ENCODE data around the gene SLC30A2. TPM values are rescaled to one million over a fixed set of nuclear protein-coding genes. Genes with fewer than 3 reads are reported as not detected.

The SLC30A2 gene
- total and polyA plus RNA-seq, 9 of the 15 experiments (the other 6 are each of a cell fraction or from before 2014, with no cell fraction given): 0.01 to 0.18 (median 0.06) TPM; not detected in 3

DNA sequence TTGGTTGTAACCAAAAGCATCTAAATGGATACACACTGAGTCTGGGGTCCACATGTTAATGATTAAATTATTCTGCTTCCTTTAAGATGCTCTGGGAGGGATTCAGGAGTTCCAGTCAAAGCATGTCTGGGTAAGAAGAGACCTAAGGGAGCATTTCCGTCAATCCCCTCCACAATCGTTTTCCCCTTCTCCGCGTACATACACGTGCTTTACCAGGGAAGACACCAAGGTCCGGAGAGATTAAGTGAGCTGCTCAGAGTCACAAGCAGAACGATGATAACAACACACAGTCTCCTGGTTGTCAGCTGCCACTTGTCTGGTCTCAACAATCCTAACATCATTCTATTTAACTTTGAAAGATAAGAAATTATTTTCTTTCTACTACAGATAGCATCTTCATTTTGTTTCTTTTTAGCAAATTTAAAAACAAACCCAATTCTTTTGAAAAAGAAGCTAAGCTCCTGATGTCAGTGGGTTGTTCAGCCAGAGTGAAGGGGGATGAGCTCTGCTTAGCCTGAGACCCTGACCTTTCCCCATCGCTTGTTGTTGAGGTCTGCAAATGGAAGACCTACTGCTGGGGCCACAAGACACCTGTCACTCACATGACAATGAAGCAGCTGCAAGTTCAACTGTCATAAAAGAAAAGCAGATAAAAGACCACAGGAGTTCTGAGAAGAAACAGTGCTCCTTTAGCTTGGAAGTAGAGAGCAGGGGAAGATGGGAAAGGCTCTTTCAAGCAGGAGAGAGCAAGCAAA, 52.5 kb downstream of the SLC30A2 start (continued):
- TF ChIP-seq, protein P1, sequence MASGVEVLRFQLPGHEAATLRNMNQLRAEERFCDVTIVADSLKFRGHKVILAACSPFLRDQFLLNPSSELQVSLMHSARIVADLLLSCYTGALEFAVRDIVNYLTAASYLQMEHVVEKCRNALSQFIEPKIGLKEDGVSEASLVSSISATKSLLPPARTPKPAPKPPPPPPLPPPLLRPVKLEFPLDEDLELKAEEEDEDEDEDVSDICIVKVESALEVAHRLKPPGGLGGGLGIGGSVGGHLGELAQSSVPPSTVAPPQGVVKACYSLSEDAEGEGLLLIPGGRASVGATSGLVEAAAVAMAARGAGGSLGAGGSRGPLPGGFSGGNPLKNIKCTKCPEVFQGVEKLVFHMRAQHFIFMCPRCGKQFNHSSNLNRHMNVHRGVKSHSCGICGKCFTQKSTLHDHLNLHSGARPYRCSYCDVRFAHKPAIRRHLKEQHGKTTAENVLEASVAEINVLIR (CRISPR knock-in tag; IDR thresholded peaks at IDR 0.05): no peak
- no peak for TF ChIP-seq ZNF436 (CRISPR knock-in tag; IDR thresholded peaks at IDR 0.05)
- peak; percentile 48; the same call in 1 of the 2 replicates for TF ChIP-seq SP1 (CRISPR knock-in tag; IDR thresholded peaks at IDR 0.05)
- no peak for TF ChIP-seq PYGO2 (tag; IDR thresholded peaks at IDR 0.05)
- no peak for TF ChIP-seq E2F3 (CRISPR knock-in tag; IDR thresholded peaks at IDR 0.05)
- TF ChIP-seq, protein P2, sequence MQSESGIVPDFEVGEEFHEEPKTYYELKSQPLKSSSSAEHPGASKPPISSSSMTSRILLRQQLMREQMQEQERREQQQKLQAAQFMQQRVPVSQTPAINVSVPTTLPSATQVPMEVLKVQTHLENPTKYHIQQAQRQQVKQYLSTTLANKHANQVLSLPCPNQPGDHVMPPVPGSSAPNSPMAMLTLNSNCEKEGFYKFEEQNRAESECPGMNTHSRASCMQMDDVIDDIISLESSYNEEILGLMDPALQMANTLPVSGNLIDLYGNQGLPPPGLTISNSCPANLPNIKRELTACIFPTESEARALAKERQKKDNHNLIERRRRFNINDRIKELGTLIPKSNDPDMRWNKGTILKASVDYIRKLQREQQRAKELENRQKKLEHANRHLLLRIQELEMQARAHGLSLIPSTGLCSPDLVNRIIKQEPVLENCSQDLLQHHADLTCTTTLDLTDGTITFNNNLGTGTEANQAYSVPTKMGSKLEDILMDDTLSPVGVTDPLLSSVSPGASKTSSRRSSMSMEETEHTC (IDR thresholded peaks at IDR 0.05): peak; percentile 35; the same call in 1 of the 2 replicates
- no peak for TF ChIP-seq NR2C2 (CRISPR knock-in tag; IDR thresholded peaks at IDR 0.05)
- peak; percentile 30; the same call in 1 of the 2 replicates for TF ChIP-seq NR2C2 (tag; IDR thresholded peaks at IDR 0.05)
- TF ChIP-seq ZNF41 (CRISPR knock-in tag; conservative IDR thresholded peaks at IDR 0.05): no peak
- TF ChIP-seq HNRNPK (IDR thresholded peaks at IDR 0.05; ENCODE audit: low read depth, low read length, poor library complexity, severe bottlenecking): no peak
- TF ChIP-seq LARP7 (IDR thresholded peaks at IDR 0.05): no peak
- TF ChIP-seq, protein P3, sequence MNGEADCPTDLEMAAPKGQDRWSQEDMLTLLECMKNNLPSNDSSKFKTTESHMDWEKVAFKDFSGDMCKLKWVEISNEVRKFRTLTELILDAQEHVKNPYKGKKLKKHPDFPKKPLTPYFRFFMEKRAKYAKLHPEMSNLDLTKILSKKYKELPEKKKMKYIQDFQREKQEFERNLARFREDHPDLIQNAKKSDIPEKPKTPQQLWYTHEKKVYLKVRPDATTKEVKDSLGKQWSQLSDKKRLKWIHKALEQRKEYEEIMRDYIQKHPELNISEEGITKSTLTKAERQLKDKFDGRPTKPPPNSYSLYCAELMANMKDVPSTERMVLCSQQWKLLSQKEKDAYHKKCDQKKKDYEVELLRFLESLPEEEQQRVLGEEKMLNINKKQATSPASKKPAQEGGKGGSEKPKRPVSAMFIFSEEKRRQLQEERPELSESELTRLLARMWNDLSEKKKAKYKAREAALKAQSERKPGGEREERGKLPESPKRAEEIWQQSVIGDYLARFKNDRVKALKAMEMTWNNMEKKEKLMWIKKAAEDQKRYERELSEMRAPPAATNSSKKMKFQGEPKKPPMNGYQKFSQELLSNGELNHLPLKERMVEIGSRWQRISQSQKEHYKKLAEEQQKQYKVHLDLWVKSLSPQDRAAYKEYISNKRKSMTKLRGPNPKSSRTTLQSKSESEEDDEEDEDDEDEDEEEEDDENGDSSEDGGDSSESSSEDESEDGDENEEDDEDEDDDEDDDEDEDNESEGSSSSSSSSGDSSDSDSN (IDR thresholded peaks at IDR 0.05; ENCODE audit: borderline replicate concordance in 1 of 2, low read depth in 2 of 2, low read length in 2 of 2): no peak
- TF ChIP-seq HDGF (IDR thresholded peaks at IDR 0.05): no peak
- peak in 1 of 2 experiments; percentile 26; a peak in 1 of 4 replicates for TF ChIP-seq RCOR1 (IDR thresholded peaks at IDR 0.05; ENCODE audit: borderline replicate concordance in 1 of 2, low read depth in 2 of 2, low read length in 2 of 2)
- TF ChIP-seq, protein P4, sequence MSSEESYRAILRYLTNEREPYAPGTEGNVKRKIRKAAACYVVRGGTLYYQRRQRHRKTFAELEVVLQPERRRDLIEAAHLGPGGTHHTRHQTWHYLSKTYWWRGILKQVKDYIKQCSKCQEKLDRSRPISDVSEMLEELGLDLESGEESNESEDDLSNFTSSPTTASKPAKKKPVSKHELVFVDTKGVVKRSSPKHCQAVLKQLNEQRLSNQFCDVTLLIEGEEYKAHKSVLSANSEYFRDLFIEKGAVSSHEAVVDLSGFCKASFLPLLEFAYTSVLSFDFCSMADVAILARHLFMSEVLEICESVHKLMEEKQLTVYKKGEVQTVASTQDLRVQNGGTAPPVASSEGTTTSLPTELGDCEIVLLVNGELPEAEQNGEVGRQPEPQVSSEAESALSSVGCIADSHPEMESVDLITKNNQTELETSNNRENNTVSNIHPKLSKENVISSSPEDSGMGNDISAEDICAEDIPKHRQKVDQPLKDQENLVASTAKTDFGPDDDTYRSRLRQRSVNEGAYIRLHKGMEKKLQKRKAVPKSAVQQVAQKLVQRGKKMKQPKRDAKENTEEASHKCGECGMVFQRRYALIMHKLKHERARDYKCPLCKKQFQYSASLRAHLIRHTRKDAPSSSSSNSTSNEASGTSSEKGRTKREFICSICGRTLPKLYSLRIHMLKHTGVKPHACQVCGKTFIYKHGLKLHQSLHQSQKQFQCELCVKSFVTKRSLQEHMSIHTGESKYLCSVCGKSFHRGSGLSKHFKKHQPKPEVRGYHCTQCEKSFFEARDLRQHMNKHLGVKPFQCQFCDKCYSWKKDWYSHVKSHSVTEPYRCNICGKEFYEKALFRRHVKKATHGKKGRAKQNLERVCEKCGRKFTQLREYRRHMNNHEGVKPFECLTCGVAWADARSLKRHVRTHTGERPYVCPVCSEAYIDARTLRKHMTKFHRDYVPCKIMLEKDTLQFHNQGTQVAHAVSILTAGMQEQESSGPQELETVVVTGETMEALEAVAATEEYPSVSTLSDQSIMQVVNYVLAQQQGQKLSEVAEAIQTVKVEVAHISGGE (CRISPR knock-in tag; IDR thresholded peaks at IDR 0.05): peak in 1 of 3 experiments; percentile 74; a peak in 1 of 6 replicates
- TF ChIP-seq ZNF24 (IDR thresholded peaks at IDR 0.05): no peak
- peak; percentile 19 for TF ChIP-seq TBP (optimal IDR thresholded peaks at IDR 0.05; ENCODE audit: low read depth, low read length)
- TF ChIP-seq ZKSCAN1 (IDR thresholded peaks at IDR 0.05; ENCODE audit: low read depth, low read length): no peak
